Measurements from ENCODE around the gene DDI1. TPM values are rescaled to one million over a fixed set of nuclear protein-coding genes. Genes with fewer than 3 reads are reported as not detected.
A peak's percentile ranks its signal among the peaks of the same experiment; 100 is the strongest.

DDI1 gene
- not detected in 2 replicates for total RNA-seq (2014; rRNA removed)
- not detected for Bru-seq, nascent RNA
- BruChase-seq, experiment 1, labeled RNA remaining after a 6-hour chase = not detected
- not detected for BruChase-seq, experiment 2, labeled RNA remaining after a 2-hour chase
- long read RNA-seq = 0 reads

GRCh38 chr11:104036588-104036987, at the start of gene DDI1:
DDI1 (plus strand) TSS chr11:104036640; CDS start chr11:104036823, 183 bp downstream.
- no peak for ATAC-seq
- BruUV-seq (replicated peaks) = no TSS peak
- intact Hi-C loops (cut with micrococcal nuclease) = no loop called here

GRCh38 chr11:103987629-103988594, 48.5 kb upstream of the DDI1 start:
- H2AFZ ChIP-seq (ENCODE audit: low read length) = no peak overlapping the region
- H3K4me3 ChIP-seq (ENCODE audit: low read length) = 0 out of 2 replicates have a peak overlapping the region, but pooled peaks have one; percentile 0
- H3K4me2 ChIP-seq (ENCODE audit: low read length) = peak overlapping the region; percentile 19
- H3K4me1 ChIP-seq (ENCODE audit: insufficient read depth, low read length) = peaks cover 12% of the 10 kb centered on the region; the same call in 1 of the 2 replicates
- no peak overlapping the region for H3K27ac ChIP-seq (ENCODE audit: low read length)
- intact Hi-C loops (cut with micrococcal nuclease) = loop anchor here (5.0 kb wide), 1 partner anchor 164 kb away; no protein-coding TSS in a partner anchor
- BruUV-seq (replicated peaks) = no TSS peak
- H3K27me3 ChIP-seq (ENCODE audit: low read length) = peaks cover 7% of the 10 kb centered on the region; the same call in 1 of the 2 replicates
- H3K79me2 ChIP-seq (ENCODE audit: low read length) = no peaks in the 10 kb centered on the region
- no peaks in the 10 kb centered on the region for H3K9me2 ChIP-seq (replicated peaks; ENCODE audit: low read length)
- no peaks in the 10 kb centered on the region for H4K20me1 ChIP-seq (ENCODE audit: low read length)
- no peak overlapping the region for H3K9ac ChIP-seq (ENCODE audit: low read length)
- CTCF ChIA-PET = no interaction called here
- no peak for TF ChIP-seq EZH2 (IDR thresholded peaks at IDR 0.05; ENCODE audit: low read length, unreplicated experiment)
- peak; percentile 57 for TF ChIP-seq CTCF (conservative IDR thresholded peaks at IDR 0.05; ENCODE audit: low read depth, low read length)
- POLR2A ChIA-PET (ENCODE audit: unreplicated experiment) = no interaction called here
- H3K9me3 ChIP-seq (ENCODE audit: low read length) = no peaks in the 10 kb centered on the region
- no peaks in the 10 kb centered on the region for H3F3A ChIP-seq (ENCODE audit: low read length, unreplicated experiment)
- no peaks in the 10 kb centered on the region for H3K36me3 ChIP-seq (ENCODE audit: low read depth, low read length)
- DNase-seq = peak; percentile 22
- peak; percentile 55 for ATAC-seq

More at GRCh38 chr11:104036588-104036987, at the start of gene DDI1:
- Histone ChIP-seq H3K79me2 (ENCODE audit: low read length) (no peaks in the 10 kb centered on the region), H3F3A (ENCODE audit: low read length, unreplicated experiment) (no peaks in the 10 kb centered on the region), H3K9me2 (replicated peaks; ENCODE audit: low read length) (no peaks in the 10 kb centered on the region), H4K20me1 (ENCODE audit: low read length) (no peaks in the 10 kb centered on the region), H3K4me2 (ENCODE audit: low read length) (no peak within 1 kb of the TSS), H3K36me3 (ENCODE audit: low read depth, low read length) (no peaks in the 10 kb centered on the region), H3K9me3 (ENCODE audit: low read length) (no peaks in the 10 kb centered on the region), H3K27me3 (ENCODE audit: low read length) (peaks cover 6% of the 10 kb centered on the region; the same call in 1 of the 2 replicates), H3K9ac (ENCODE audit: low read length) (no peak within 1 kb of the TSS), H2AFZ (ENCODE audit: low read length) (no peak within 1 kb of the TSS), H3K4me3 (ENCODE audit: low read length) (no peak within 1 kb of the TSS), H3K4me1 (ENCODE audit: insufficient read depth, low read length) (peaks cover 7% of the 10 kb centered on the region), H3K27ac (ENCODE audit: low read length) (no peak within 1 kb of the TSS)
- no peak for TF ChIP-seq EZH2 (IDR thresholded peaks at IDR 0.05; ENCODE audit: low read length, unreplicated experiment)
- no peak for TF ChIP-seq EZH2phosphoT487 (IDR thresholded peaks at IDR 0.05; ENCODE audit: borderline replicate concordance, low read length)
- no peak for TF ChIP-seq CTCF (conservative IDR thresholded peaks at IDR 0.05; ENCODE audit: low read depth, low read length)
- CTCF ChIA-PET = no interaction called here
- POLR2A ChIA-PET (ENCODE audit: unreplicated experiment) = no interaction called here
- DNase-seq = no peak

Measured in PC-3 (cell line).